GM12865 (cell line): ENCODE results near the gene RCHY1.

Source experiments
- DNase-seq: peaks from one replicate; pipeline ENCODE4 v3.0.0; 2010; ENCODE audit warnings: low read depth
- H3K4me3 ChIP-seq: 2 replicates; pipeline ENCODE4 v1.5.1; 2011; ENCODE audit warnings: mild to moderate bottlenecking, low read depth, low read length, control low read depth
- CTCF ChIP-seq: IDR thresholded peaks from 2 replicates; pipeline ENCODE4 v1.5.1; 2011; ENCODE audit warnings: low read length, control low read depth, low read depth, inconsistent platforms; ENCODE audit not compliant: insufficient read depth; ENCODE audit errors: missing control alignments

RCHY1 gene

GRCh38 chr4:75498041-75498440 is 16.2 kb downstream of the RCHY1 start:
- no peak for TF ChIP-seq CTCF
- H3K4me3 ChIP-seq, result no peak overlapping the region
- DNase-seq, result no peak

- no peak overlapping the region for H3K4me3 ChIP-seq
- TF ChIP-seq CTCF, result no peak
- DNase-seq, result no peak
Measured at GRCh38 chr4:75497133-75497532, 17.1 kb downstream of the RCHY1 start.

GRCh38 chr4:75496406-75496805 is 17.8 kb downstream of the RCHY1 start:
- no peak overlapping the region for H3K4me3 ChIP-seq

GRCh38 chr4:75495476-75495875 is 18.7 kb downstream of the RCHY1 start:
- DNase-seq, result no peak
- TF ChIP-seq CTCF, result no peak
- no peak overlapping the region for H3K4me3 ChIP-seq

More at GRCh38 chr4:75496406-75496805, 17.8 kb downstream of the RCHY1 start:
- TF ChIP-seq CTCF, result no peak
- DNase-seq, result no peak

DNA sequence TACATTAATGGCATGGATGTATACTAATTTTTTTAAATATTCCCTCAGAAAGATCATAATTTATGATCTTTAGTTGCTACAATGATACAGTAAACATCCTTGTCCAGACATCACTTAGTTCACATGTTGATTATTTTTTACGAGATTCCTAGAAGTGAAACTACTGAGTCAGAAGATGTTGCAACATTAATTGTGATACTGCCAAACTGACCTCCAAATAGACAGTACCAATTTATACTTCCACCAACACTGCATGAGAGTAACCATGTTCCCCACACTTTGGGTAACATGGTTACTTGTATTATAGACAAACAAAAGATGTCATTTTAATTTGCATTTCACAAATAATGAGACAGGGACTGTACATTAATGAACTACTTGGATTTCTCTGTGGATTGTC is 19.6 kb downstream of the RCHY1 start:
- no peak overlapping the region for H3K4me3 ChIP-seq
- DNase-seq, result no peak
- TF ChIP-seq CTCF, result no peak

DNA sequence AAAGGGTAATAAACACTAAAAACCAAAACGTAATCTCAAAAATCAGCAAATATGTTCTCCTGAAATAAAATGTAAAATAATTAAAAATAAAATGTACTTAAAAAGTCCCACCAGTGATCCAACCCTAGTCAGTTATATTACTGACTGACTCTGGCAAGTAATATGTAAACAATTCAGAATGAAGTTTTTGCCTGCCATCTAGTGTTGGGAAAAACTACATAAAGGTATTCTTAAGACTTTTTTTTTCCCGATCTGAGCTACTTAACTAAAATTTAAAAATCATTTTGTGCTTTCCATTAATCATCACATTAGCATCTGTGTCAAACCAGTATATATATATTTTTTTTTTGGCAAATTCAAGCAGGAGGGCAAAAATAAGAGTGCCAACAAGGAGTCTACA is 24.0 kb downstream of the RCHY1 start:
- peak; percentile 1 for TF ChIP-seq CTCF
- H3K4me3 ChIP-seq, result no peak overlapping the region
- no peak for DNase-seq

DNA sequence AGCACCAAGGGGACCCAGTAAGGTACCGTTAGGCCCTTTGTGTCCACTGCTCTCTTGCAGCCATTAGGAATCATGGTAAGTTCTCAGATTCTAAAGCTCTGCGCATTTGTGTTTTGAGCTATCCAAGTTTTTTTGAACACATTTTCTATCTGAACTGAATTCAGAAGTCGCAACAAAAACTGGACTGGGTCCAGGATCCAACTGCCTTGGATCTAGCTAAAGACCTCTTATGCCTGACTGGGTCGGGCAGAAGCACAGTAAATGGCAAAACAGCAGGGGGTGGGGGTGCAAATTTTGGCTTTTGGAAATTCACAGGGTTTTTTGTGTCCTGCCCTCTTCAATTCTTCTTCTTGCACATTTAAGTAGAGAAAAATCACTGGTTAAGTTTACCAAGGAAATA is 30.0 kb downstream of the RCHY1 start:
- H3K4me3 ChIP-seq, result no peak overlapping the region
- no peak for TF ChIP-seq CTCF
- DNase-seq, result no peak
